ENCODE measurements around the gene ANGPTL1. TPM values are rescaled to one million over a fixed set of nuclear protein-coding genes. Genes with fewer than 3 reads are reported as not detected.
A peak's percentile ranks its signal among the peaks of the same experiment; 100 is the strongest.

The ANGPTL1 gene
- polyA plus RNA-seq, 1 donor from 2014 or later: not detected

DNA sequence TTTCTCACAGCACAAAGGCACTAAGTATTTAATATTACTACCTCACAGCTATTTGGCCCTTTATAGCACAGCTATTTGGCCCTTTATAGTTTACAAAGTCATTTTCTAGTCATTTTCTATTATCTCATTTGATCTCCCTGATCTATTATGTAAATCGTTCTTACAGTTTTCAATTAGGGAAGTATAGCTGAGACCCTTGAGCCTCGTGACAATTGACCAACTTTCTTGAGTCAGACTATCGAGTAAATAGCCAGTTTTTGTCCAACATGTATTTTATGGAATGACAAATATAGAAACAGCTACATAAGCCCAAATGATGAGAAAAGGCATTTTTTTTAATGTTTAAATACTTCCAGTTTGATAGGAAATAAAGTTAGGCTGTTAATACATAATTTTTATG is 7.0 kb upstream of the ANGPTL1 start:
- H4K20me1 ChIP-seq (ENCODE audit: insufficient read depth): no peaks in the 10 kb centered on the region
- no peaks in the 10 kb centered on the region for H3K36me3 ChIP-seq (ENCODE audit: insufficient read depth, low read length)
- no peaks in the 10 kb centered on the region for H3K79me2 ChIP-seq (replicated peaks; ENCODE audit: insufficient read depth, low read length)
- TF ChIP-seq POLR2AphosphoS5 (IDR thresholded peaks at IDR 0.05) (no peak), MXI1 (conservative IDR thresholded peaks at IDR 0.05; ENCODE audit: poor library complexity, severe bottlenecking) (no peak), EP300 (conservative IDR thresholded peaks at IDR 0.05; ENCODE audit: poor library complexity, severe bottlenecking) (no peak), RAD21 (conservative IDR thresholded peaks at IDR 0.05) (no peak), EZH2 (IDR thresholded peaks at IDR 0.05; ENCODE audit: borderline replicate concordance, insufficient read depth, low read length, poor library complexity, severe bottlenecking) (no peak), TAF1 (IDR thresholded peaks at IDR 0.05; ENCODE audit: low read depth) (no peak), SMC3 (conservative IDR thresholded peaks at IDR 0.05; ENCODE audit: poor library complexity) (no peak)
- TF ChIP-seq, protein P1, sequence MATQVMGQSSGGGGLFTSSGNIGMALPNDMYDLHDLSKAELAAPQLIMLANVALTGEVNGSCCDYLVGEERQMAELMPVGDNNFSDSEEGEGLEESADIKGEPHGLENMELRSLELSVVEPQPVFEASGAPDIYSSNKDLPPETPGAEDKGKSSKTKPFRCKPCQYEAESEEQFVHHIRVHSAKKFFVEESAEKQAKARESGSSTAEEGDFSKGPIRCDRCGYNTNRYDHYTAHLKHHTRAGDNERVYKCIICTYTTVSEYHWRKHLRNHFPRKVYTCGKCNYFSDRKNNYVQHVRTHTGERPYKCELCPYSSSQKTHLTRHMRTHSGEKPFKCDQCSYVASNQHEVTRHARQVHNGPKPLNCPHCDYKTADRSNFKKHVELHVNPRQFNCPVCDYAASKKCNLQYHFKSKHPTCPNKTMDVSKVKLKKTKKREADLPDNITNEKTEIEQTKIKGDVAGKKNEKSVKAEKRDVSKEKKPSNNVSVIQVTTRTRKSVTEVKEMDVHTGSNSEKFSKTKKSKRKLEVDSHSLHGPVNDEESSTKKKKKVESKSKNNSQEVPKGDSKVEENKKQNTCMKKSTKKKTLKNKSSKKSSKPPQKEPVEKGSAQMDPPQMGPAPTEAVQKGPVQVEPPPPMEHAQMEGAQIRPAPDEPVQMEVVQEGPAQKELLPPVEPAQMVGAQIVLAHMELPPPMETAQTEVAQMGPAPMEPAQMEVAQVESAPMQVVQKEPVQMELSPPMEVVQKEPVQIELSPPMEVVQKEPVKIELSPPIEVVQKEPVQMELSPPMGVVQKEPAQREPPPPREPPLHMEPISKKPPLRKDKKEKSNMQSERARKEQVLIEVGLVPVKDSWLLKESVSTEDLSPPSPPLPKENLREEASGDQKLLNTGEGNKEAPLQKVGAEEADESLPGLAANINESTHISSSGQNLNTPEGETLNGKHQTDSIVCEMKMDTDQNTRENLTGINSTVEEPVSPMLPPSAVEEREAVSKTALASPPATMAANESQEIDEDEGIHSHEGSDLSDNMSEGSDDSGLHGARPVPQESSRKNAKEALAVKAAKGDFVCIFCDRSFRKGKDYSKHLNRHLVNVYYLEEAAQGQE (IDR thresholded peaks at IDR 0.05; ENCODE audit: borderline replicate concordance): no peak
- TF ChIP-seq, protein P2, sequence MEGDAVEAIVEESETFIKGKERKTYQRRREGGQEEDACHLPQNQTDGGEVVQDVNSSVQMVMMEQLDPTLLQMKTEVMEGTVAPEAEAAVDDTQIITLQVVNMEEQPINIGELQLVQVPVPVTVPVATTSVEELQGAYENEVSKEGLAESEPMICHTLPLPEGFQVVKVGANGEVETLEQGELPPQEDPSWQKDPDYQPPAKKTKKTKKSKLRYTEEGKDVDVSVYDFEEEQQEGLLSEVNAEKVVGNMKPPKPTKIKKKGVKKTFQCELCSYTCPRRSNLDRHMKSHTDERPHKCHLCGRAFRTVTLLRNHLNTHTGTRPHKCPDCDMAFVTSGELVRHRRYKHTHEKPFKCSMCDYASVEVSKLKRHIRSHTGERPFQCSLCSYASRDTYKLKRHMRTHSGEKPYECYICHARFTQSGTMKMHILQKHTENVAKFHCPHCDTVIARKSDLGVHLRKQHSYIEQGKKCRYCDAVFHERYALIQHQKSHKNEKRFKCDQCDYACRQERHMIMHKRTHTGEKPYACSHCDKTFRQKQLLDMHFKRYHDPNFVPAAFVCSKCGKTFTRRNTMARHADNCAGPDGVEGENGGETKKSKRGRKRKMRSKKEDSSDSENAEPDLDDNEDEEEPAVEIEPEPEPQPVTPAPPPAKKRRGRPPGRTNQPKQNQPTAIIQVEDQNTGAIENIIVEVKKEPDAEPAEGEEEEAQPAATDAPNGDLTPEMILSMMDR (IDR thresholded peaks at IDR 0.05; ENCODE audit: poor library complexity, severe bottlenecking): no peak
- no peak overlapping the region for H3K9ac ChIP-seq (ENCODE audit: low read length)
- H3F3A ChIP-seq (ENCODE audit: insufficient read depth, low read length, poor library complexity, severe bottlenecking): no peaks in the 10 kb centered on the region
- H3K27me3 ChIP-seq (ENCODE audit: insufficient read depth, low read depth, low read length): no peaks in the 10 kb centered on the region
- no peaks in the 10 kb centered on the region for H3K9me2 ChIP-seq (ENCODE audit: insufficient read depth, low read length)
- H3K4me2 ChIP-seq (ENCODE audit: low read length): no peak overlapping the region
- no peak overlapping the region for H3K4me3 ChIP-seq (ENCODE audit: low read length)
- H3K27ac ChIP-seq (ENCODE audit: low read length): no peak overlapping the region
- H3K9me3 ChIP-seq (ENCODE audit: low read length): no peaks in the 10 kb centered on the region
- H2AFZ ChIP-seq (ENCODE audit: low read depth, low read length): no peak overlapping the region

DNA sequence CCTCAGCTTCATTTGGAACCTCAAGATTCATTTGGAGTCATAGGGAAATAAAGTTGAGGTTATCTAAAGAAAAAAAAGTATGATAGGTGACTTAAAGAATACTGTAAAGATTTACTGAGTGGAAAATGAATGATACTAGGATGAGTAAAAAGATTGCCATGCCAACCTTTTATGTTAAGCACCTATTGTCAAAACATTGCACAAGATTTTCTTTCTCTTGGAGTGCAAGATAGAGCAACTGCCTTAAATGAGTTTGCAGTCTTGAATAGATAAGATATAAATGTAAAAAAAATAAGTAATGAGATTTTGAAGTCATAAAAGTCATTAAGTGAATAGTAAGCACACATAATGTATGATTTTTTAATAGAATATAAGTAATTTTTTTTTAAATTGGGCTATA is 5.1 kb upstream of the ANGPTL1 start:
- H3K79me2 ChIP-seq (replicated peaks; ENCODE audit: insufficient read depth, low read length): no peaks in the 10 kb centered on the region
- H3K36me3 ChIP-seq (ENCODE audit: insufficient read depth, low read length): no peaks in the 10 kb centered on the region
- no peaks in the 10 kb centered on the region for H3K9me3 ChIP-seq (ENCODE audit: low read length)
- H3K4me3 ChIP-seq (ENCODE audit: low read length): no peak overlapping the region
- no peak overlapping the region for H3K4me2 ChIP-seq (ENCODE audit: low read length)
- H3F3A ChIP-seq (ENCODE audit: insufficient read depth, low read length, poor library complexity, severe bottlenecking): no peaks in the 10 kb centered on the region
- no peak for TF ChIP-seq POLR2AphosphoS5 (IDR thresholded peaks at IDR 0.05)
- no peak for TF ChIP-seq EP300 (conservative IDR thresholded peaks at IDR 0.05; ENCODE audit: poor library complexity, severe bottlenecking)
- TF ChIP-seq SMC3 (conservative IDR thresholded peaks at IDR 0.05; ENCODE audit: poor library complexity): no peak
- TF ChIP-seq, protein P2 (IDR thresholded peaks at IDR 0.05; ENCODE audit: poor library complexity, severe bottlenecking): no peak
- no peak for TF ChIP-seq RAD21 (conservative IDR thresholded peaks at IDR 0.05)
- TF ChIP-seq TAF1 (IDR thresholded peaks at IDR 0.05; ENCODE audit: low read depth): no peak
- TF ChIP-seq EZH2 (IDR thresholded peaks at IDR 0.05; ENCODE audit: borderline replicate concordance, insufficient read depth, low read length, poor library complexity, severe bottlenecking): no peak
- TF ChIP-seq, protein P1 (IDR thresholded peaks at IDR 0.05; ENCODE audit: borderline replicate concordance): no peak
- no peak for TF ChIP-seq MXI1 (conservative IDR thresholded peaks at IDR 0.05; ENCODE audit: poor library complexity, severe bottlenecking)
- H3K27me3 ChIP-seq (ENCODE audit: insufficient read depth, low read depth, low read length): no peaks in the 10 kb centered on the region
- no peak overlapping the region for H2AFZ ChIP-seq (ENCODE audit: low read depth, low read length)
- H3K9me2 ChIP-seq (ENCODE audit: insufficient read depth, low read length): no peaks in the 10 kb centered on the region
- peak overlapping the region; percentile 19 for H3K27ac ChIP-seq (ENCODE audit: low read length)
- H3K9ac ChIP-seq (ENCODE audit: low read length): no peak overlapping the region
- H4K20me1 ChIP-seq (ENCODE audit: insufficient read depth): no peaks in the 10 kb centered on the region

All from neural cell (in vitro differentiated cells).